Neural crest cell (in vitro differentiated cells): ENCODE measurements around the gene USP10. TPM values are rescaled to one million over a fixed set of nuclear protein-coding genes. Genes with fewer than 3 reads are reported as not detected.

ENCODE experiments used
- DNase-seq: peaks from one replicate; pipeline ENCODE4 v3.0.0; 2021; ENCODE audit warnings: low read depth, mixed read lengths, low spot score
- H3K27ac Mint-ChIP-seq: one replicate; pipeline ENCODE4 v1.8.0; 2021; ENCODE audit warnings: mild to moderate bottlenecking, mixed read lengths; ENCODE audit not compliant: unreplicated experiment
- H3K27me3 Mint-ChIP-seq: 2 replicates; pipeline ENCODE4 v1.8.0; 2021; ENCODE audit warnings: low read depth, mild to moderate bottlenecking, mixed read lengths
- H3K36me3 Mint-ChIP-seq: 2 replicates; pipeline ENCODE4 v1.8.0; 2021; ENCODE audit warnings: low read depth, mild to moderate bottlenecking, mixed read lengths
- H3K4me1 Mint-ChIP-seq: 2 replicates; pipeline ENCODE4 v1.8.0; 2021; ENCODE audit warnings: mixed read lengths
- H3K4me3 Mint-ChIP-seq: one replicate; pipeline ENCODE4 v1.8.0; 2021; ENCODE audit warnings: mild to moderate bottlenecking, mixed read lengths
- H3K9me3 Mint-ChIP-seq: 2 replicates; pipeline ENCODE4 v1.8.0; 2021; ENCODE audit warnings: mixed read lengths
- CTCF ChIP-seq: fragments of 200-600 bp; sonication (generic); conservative IDR thresholded peaks from 2 replicates; pipeline ENCODE4 v1.5.0; 2021; ENCODE audit warnings: antibody characterized with exemption, mild to moderate bottlenecking
- total RNA-seq: library from RNA; stranded (reverse); gene quantifications from 2 replicates; pipeline ENCODE4 v1.2.1, GENCODE V29; 2021

The USP10 gene
- total RNA-seq, 1 donor from 2014 or later = 149 TPM

- no peaks in the 10 kb centered on the region for H3K27me3 Mint-ChIP-seq
- DNase-seq = no peak
- no peak overlapping the region for H3K4me3 Mint-ChIP-seq
- peaks cover 24% of the 10 kb centered on the region for H3K36me3 Mint-ChIP-seq
- peak overlapping the region; percentile 27 for H3K27ac Mint-ChIP-seq
- H3K4me1 Mint-ChIP-seq = no peaks in the 10 kb centered on the region
- no peak for TF ChIP-seq CTCF
- H3K9me3 Mint-ChIP-seq = no peaks in the 10 kb centered on the region
Measured at GRCh38 chr16:84773312-84773711, 73.5 kb downstream of the USP10 start.

- H3K27ac Mint-ChIP-seq = no peak overlapping the region
- no peak for DNase-seq
- no peak for TF ChIP-seq CTCF
- H3K4me1 Mint-ChIP-seq = no peaks in the 10 kb centered on the region
- H3K36me3 Mint-ChIP-seq = peaks cover 25% of the 10 kb centered on the region
- no peaks in the 10 kb centered on the region for H3K27me3 Mint-ChIP-seq
- H3K9me3 Mint-ChIP-seq = no peaks in the 10 kb centered on the region
- H3K4me3 Mint-ChIP-seq = no peak overlapping the region
Measured at GRCh38 chr16:84774810-84775209, 75.0 kb downstream of the USP10 start.

DNA sequence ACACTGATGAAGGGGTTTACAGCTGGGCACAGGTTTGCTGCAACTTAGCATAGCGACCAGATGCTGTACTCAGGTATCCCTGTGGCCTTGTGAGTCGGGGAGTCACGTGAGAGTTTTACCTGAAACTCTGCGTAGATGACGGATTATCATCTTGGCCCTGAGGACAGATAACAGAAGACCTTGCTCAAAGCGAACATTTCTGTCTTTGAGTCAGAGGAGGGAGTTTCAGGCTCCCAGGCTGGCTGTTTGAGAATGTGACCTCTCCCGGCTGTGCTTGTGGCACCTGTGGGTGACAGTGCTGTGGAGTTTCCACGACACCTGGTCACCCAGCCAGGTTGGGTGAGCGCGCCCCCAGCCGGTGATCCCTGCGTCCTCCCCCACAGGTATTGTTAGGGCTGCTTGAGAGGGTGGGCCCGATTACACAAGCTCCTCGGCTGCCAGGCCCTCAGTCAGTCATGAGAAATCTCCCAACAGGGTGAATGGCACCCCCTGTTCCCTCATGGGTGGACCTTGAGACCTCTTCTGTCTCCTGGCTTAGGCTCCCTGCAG lies 75.5 kb downstream of the USP10 start:
- no peak for DNase-seq
- no peaks in the 10 kb centered on the region for H3K9me3 Mint-ChIP-seq
- H3K4me1 Mint-ChIP-seq = no peaks in the 10 kb centered on the region
- no peaks in the 10 kb centered on the region for H3K27me3 Mint-ChIP-seq
- no peak overlapping the region for H3K27ac Mint-ChIP-seq
- H3K4me3 Mint-ChIP-seq = no peak overlapping the region
- H3K36me3 Mint-ChIP-seq = peaks cover 28% of the 10 kb centered on the region
- no peak for TF ChIP-seq CTCF

DNA sequence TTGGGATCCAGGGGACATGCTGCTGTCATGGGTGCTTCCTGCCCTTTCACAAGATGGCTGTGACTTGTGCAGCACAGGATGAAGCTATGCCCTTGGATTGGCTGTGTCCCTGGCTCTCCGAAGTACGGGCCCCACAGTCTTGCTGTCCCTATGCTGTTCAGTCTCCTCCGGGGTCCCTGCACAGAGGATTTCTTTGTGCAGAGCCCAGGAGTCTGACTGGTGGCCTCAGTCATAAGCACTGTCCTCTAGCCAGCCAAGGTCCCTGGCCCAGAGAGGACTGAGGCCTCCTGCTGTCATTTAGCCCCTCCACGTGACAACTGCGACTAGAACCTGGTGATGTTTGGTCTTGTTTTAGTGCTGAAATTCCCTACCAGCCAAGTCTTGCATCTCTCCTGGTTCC lies 77.6 kb downstream of the USP10 start:
- Mint-ChIP-seq H3K4me3 (no peak overlapping the region), H3K27me3 (no peaks in the 10 kb centered on the region), H3K4me1 (no peaks in the 10 kb centered on the region), H3K9me3 (no peaks in the 10 kb centered on the region), H3K27ac (no peak overlapping the region), H3K36me3 (peaks cover 36% of the 10 kb centered on the region)
- TF ChIP-seq CTCF = no peak
- DNase-seq = no peak

GRCh38 chr16:84778720-84779119 lies 78.9 kb downstream of the USP10 start:
- no peak for DNase-seq
- Mint-ChIP-seq H3K27ac (no peak overlapping the region), H3K4me3 (no peak overlapping the region), H3K4me1 (no peaks in the 10 kb centered on the region), H3K27me3 (no peaks in the 10 kb centered on the region), H3K36me3 (peaks cover 36% of the 10 kb centered on the region), H3K9me3 (no peaks in the 10 kb centered on the region)
- no peak for TF ChIP-seq CTCF

- Mint-ChIP-seq H3K4me3 (no peak overlapping the region), H3K27ac (no peak overlapping the region), H3K4me1 (no peaks in the 10 kb centered on the region), H3K9me3 (no peaks in the 10 kb centered on the region), H3K36me3 (peaks cover 33% of the 10 kb centered on the region), H3K27me3 (no peaks in the 10 kb centered on the region)
- no peak for DNase-seq
- no peak for TF ChIP-seq CTCF
Measured at GRCh38 chr16:84780063-84780462, 80.3 kb downstream of the USP10 start.
